HepG2 (cell line): ENCODE results near the gene ANKRD44. TPM values are rescaled to one million over a fixed set of nuclear protein-coding genes. Genes with fewer than 3 reads are reported as not detected.

Experiments used
- ATAC-seq: fragments of 200-7000 bp; cut with Tn5 transposase; 3 replicates; pipeline ENCODE4 v1.9.1; 2020; ENCODE audit warnings: mild to moderate bottlenecking, moderate library complexity
- BruUV-seq: library from RNA; stranded (reverse); fragments of 400-500 nt; replicated peaks from 2 replicates; lab custom pipeline; 2021; lab: Mats Ljungman, UMichigan
- CTCF ChIA-PET: fragments of 300-600 bp; formaldehyde crosslinking; extraction: SDS; loops from one replicate; lab custom pipeline; 2021; ENCODE audit warnings: low total read pairs, inconsistent platforms, low intra/inter-chr PET ratio; lab: Yijun Ruan, JAX
- POLR2A ChIA-PET: fragments of 350-600 bp; sonication (Branson Sonifier 250); formaldehyde crosslinking; loops from one replicate; lab custom pipeline; 2020; ENCODE audit warnings: antibody characterized with exemption, inconsistent platforms; lab: Yijun Ruan, JAX
- DNase-seq: peaks from one replicate; pipeline ENCODE4 v3.0.0-alpha.2; 2015; ENCODE audit warnings: low spot score
- FAIRE-seq: peaks from 3 replicates; lab custom pipeline; 2011; peaks lifted over from hg19 to GRCh38; lab: Jason Lieb, UNC
- H2AFZ ChIP-seq: one replicate; pipeline ENCODE4 v1.6.1; 2011; ENCODE audit warnings: low read length, inconsistent platforms
- H3K27ac ChIP-seq: fragments of 300-600 bp; 3 replicates; pipeline ENCODE4 v1.8.0; 2011; ENCODE audit warnings: mixed run types, mild to moderate bottlenecking, mixed read lengths, low read length, inconsistent platforms; ENCODE audit not compliant: insufficient read depth; ENCODE audit errors: extremely low read length
- H3K27me3 ChIP-seq, 2 experiments: fragments of 200-600 bp in 1 of 2; 2 replicates in 1 of 2; 3 replicates in 1 of 2; pipeline versions ENCODE4 v1.6.0 to v1.8.0; 2011; ENCODE audit warnings: low read length in 2 of 2, mild to moderate bottlenecking in 2 of 2, moderate library complexity in 2 of 2, inconsistent platforms in 1 of 2; ENCODE audit not compliant: insufficient read depth in 2 of 2, control insufficient read depth in 1 of 2
- H3K36me3 ChIP-seq, 2 experiments: fragments of 200-600 bp in 1 of 2; replicated peaks in 1 of 2; 2 replicates in 1 of 2; 3 replicates in 1 of 2; pipeline versions ENCODE4 v1.5.1 to v1.8.0; 2011; ENCODE audit warnings: low read length in 2 of 2, inconsistent platforms in 1 of 2; ENCODE audit not compliant: insufficient read depth in 2 of 2, control insufficient read depth in 1 of 2
- H3K4me1 ChIP-seq: 2 replicates; pipeline ENCODE4 v1.5.1; 2012; ENCODE audit warnings: low read length, inconsistent platforms; ENCODE audit not compliant: insufficient read depth
- H3K4me2 ChIP-seq: 2 replicates; pipeline ENCODE4 v1.6.0; 2011; ENCODE audit warnings: low read depth, low read length, inconsistent platforms
- H3K4me3 ChIP-seq, 3 experiments: fragments of 200-600 bp in 1 of 3; sonication (generic), shearing (Covaris generic) in 1 of 3; replicated peaks in 1 of 3; 2 replicates each; pipeline ENCODE4 v1.5.1; 2011 to 2016; ENCODE audit warnings: low read length in 3 of 3, inconsistent platforms in 2 of 3, low read depth in 2 of 3, mild to moderate bottlenecking in 2 of 3, control low read depth in 1 of 3, mixed read lengths in 1 of 3; ENCODE audit not compliant: insufficient read depth in 1 of 3
- H3K79me2 ChIP-seq: one replicate; pipeline ENCODE4 v1.6.1; 2011; ENCODE audit warnings: low read length, inconsistent platforms; ENCODE audit not compliant: insufficient read depth
- H3K9ac ChIP-seq: 2 replicates; pipeline ENCODE4 v1.6.0; 2011; ENCODE audit warnings: mild to moderate bottlenecking, low read depth, low read length, inconsistent platforms; ENCODE audit not compliant: insufficient read depth
- H3K9me3 ChIP-seq: 2 replicates; pipeline ENCODE4 v1.5.1; 2012; ENCODE audit warnings: mild to moderate bottlenecking, low read length
- H4K20me1 ChIP-seq: 2 replicates; pipeline ENCODE4 v1.6.0; 2011; ENCODE audit warnings: inconsistent platforms, mild to moderate bottlenecking, low read length, moderate library complexity; ENCODE audit not compliant: insufficient read depth
- AGO2 ChIP-seq: fragments of 200-400 bp; formaldehyde crosslinking; optimal IDR thresholded peaks from 2 replicates; pipeline ENCODE3; 2017; ENCODE audit warnings: mild to moderate bottlenecking, low read depth, low read length, moderate library complexity
- BRCA1 ChIP-seq: sonication (generic); formaldehyde crosslinking; IDR thresholded peaks from 2 replicates; pipeline ENCODE4 v1.4.0; 2020; ENCODE audit warnings: missing genetic modification reagents
- CAMTA2 ChIP-seq: sonication (generic); formaldehyde crosslinking; IDR thresholded peaks from 2 replicates; pipeline ENCODE4 v1.4.0; 2020; ENCODE audit warnings: mild to moderate bottlenecking, missing genetic modification reagents, borderline replicate concordance
- E2F5 ChIP-seq: sonication (generic); formaldehyde crosslinking; conservative IDR thresholded peaks from 2 replicates; pipeline ENCODE4 v1.4.0; 2020; ENCODE audit warnings: missing genetic modification reagents
- MED1 ChIP-seq: sonication (generic); formaldehyde crosslinking; IDR thresholded peaks from 2 replicates; pipeline ENCODE4 v1.4.0; 2020; ENCODE audit warnings: missing genetic modification reagents
- MTF2 ChIP-seq: sonication (generic); formaldehyde crosslinking; IDR thresholded peaks from 2 replicates; pipeline ENCODE4 v1.5.0; 2020; ENCODE audit warnings: missing genetic modification reagents, borderline replicate concordance
- NFE2 ChIP-seq: sonication (generic); formaldehyde crosslinking; IDR thresholded peaks from 2 replicates; pipeline ENCODE4 v1.4.0; 2020; ENCODE audit warnings: missing genetic modification reagents
- NRL ChIP-seq: sonication (generic); formaldehyde crosslinking; IDR thresholded peaks from 2 replicates; pipeline ENCODE4 v1.5.0; 2020; ENCODE audit warnings: missing genetic modification reagents, mild to moderate bottlenecking, moderate library complexity, borderline replicate concordance
- POLR2G ChIP-seq: fragments of 200-400 bp; formaldehyde crosslinking; IDR thresholded peaks from 2 replicates; pipeline ENCODE4 v1.6.1; 2018; ENCODE audit warnings: mild to moderate bottlenecking, low read depth, low read length, moderate library complexity
- SP5 ChIP-seq: IDR thresholded peaks from 2 replicates; pipeline ENCODE4 v1.6.1; 2016; ENCODE audit warnings: low read depth, borderline replicate concordance
- ZFP41 ChIP-seq: sonication (generic); formaldehyde crosslinking; IDR thresholded peaks from 2 replicates; pipeline ENCODE4 v1.4.0; 2020; ENCODE audit warnings: mild to moderate bottlenecking, missing genetic modification reagents, borderline replicate concordance
- ZNF10 ChIP-seq: sonication (generic); formaldehyde crosslinking; IDR thresholded peaks from 2 replicates; pipeline ENCODE4 v1.4.0; 2020; ENCODE audit warnings: mild to moderate bottlenecking, low read depth, missing genetic modification reagents, borderline replicate concordance
- ZNF616 ChIP-seq: sonication (generic); formaldehyde crosslinking; IDR thresholded peaks from 2 replicates; pipeline ENCODE4 v1.5.0; 2020; ENCODE audit warnings: low read depth, mild to moderate bottlenecking, missing genetic modification reagents
- ZNF619 ChIP-seq: sonication (generic); formaldehyde crosslinking; IDR thresholded peaks from 2 replicates; pipeline ENCODE4 v1.4.0; 2020; ENCODE audit warnings: mild to moderate bottlenecking, missing genetic modification reagents
- ZNF839 ChIP-seq: sonication (generic); formaldehyde crosslinking; IDR thresholded peaks from 2 replicates; pipeline ENCODE4 v1.4.0; 2020; ENCODE audit warnings: missing genetic modification reagents, mild to moderate bottlenecking, borderline replicate concordance
- ZSCAN25 ChIP-seq: sonication (generic); formaldehyde crosslinking; IDR thresholded peaks from 2 replicates; pipeline ENCODE4 v1.8.0; 2022; ENCODE audit warnings: mild to moderate bottlenecking, missing genetic modification reagents
- WGBS: methylation state at CpG from one replicate; pipeline ENCODE4 v1.1.6; 2017; ENCODE audit warnings: low lambda C conversion rate; 5-methylcytosine and 5-hydroxymethylcytosine counted together
- in situ Hi-C: cut with HindIII; loops from 2 replicates; pipeline ENCODE4 v1.10.0; 2017; ENCODE audit warnings: low pct_unique_long_range_greater_than_20kb; ENCODE audit not compliant: extremely low pct_ligation_motif_present
- intact Hi-C: fragments of 100-400 bp; cut with micrococcal nuclease; formaldehyde crosslinking; loops from one replicate; pipeline ENCODE4 v1.10.0; 2022; ENCODE audit not compliant: unreplicated experiment
- polyA plus RNA-seq, 8 experiments: library from polyadenylated mRNA; depleted of rRNA in 3 of 8; stranded (reverse) in 7 of 8; unstranded in 1 of 8; fragments of >200 nt; fragmentation: Illumina TruSeq in 4 of 8; extraction: Trizol in 4 of 8; gene quantifications; 2 replicates each; pipeline versions ENCODE4 v1.2.1 to v1.2.3, GENCODE V29; 2011 to 2016; ENCODE audit warnings: low read depth in 4 of 8, missing spikeins in 1 of 8, mixed read lengths in 1 of 8; ENCODE audit not compliant: insufficient read depth in 1 of 8
- total RNA-seq, 5 experiments: library from RNA; depleted of rRNA; stranded (reverse); fragments of >200 nt; fragmentation: Illumina TruSeq; extraction: Trizol; gene quantifications; 2 replicates each; pipeline ENCODE4 v1.2.3, GENCODE V29; 2016; ENCODE audit warnings: low read depth in 1 of 5
- TF ChIP-seq, protein P1 (sequence below): IDR thresholded peaks from 2 replicates; pipeline ENCODE4 v1.6.1; 2018; ENCODE audit warnings: missing genetic modification reagents, mild to moderate bottlenecking, missing compliant biosample characterization
- TF ChIP-seq, protein P2 (sequence below): sonication (generic); formaldehyde crosslinking; IDR thresholded peaks from 2 replicates; pipeline ENCODE4 v1.4.0; 2020; ENCODE audit warnings: missing genetic modification reagents, mild to moderate bottlenecking, borderline replicate concordance
- TF ChIP-seq, protein P3 (sequence below): sonication (generic); formaldehyde crosslinking; IDR thresholded peaks from 2 replicates; pipeline ENCODE4 v1.4.0; 2020; ENCODE audit warnings: missing genetic modification reagents

The ANKRD44 gene
- total and polyA plus RNA-seq, 2 of the 13 experiments (the other 11 are each of a cell fraction or from before 2014, with no cell fraction given), result 0.04 to 0.11 TPM

- ChIA-PET POLR2A (no interaction called here), CTCF (no interaction called here)
- Histone ChIP-seq H3K27me3 (peaks cover 0 to under 1% of the 10 kb centered on the region in 2 experiments; a peak in 1 of 5 replicates), H3K9me3 (no peaks in the 10 kb centered on the region), H3K27ac (no peak overlapping the region), H3K4me1 (no peaks in the 10 kb centered on the region), H2AFZ (no peak overlapping the region), H4K20me1 (no peaks in the 10 kb centered on the region), H3K36me3 (no peaks in the 10 kb centered on the region), H3K79me2 (no peaks in the 10 kb centered on the region), H3K9ac (no peak overlapping the region), H3K4me3 (no peak overlapping the region), H3K4me2 (no peak overlapping the region)
- BruUV-seq, result no TSS peak
- no peak for ATAC-seq
- in situ Hi-C loops (no loop called here), intact Hi-C loops (no loop called here)
- WGBS, result 11% methylated on average over 3 of the region's 3 CpGs
- DNase-seq, result no peak
- no peak for FAIRE-seq
- TF ChIP-seq E2F5 (CRISPR knock-in tag) (no peak), NFE2 (CRISPR knock-in tag) (no peak), ZNF619 (CRISPR knock-in tag) (no peak), ZSCAN25 (CRISPR knock-in tag) (no peak), CAMTA2 (CRISPR knock-in tag) (no peak), SP5 (CRISPR knock-in tag) (no peak), BRCA1 (CRISPR knock-in tag) (no peak), POLR2G (no peak), ZNF616 (CRISPR knock-in tag) (no peak), ZFP41 (CRISPR knock-in tag) (no peak), MED1 (no peak), ZNF839 (no peak), AGO2 (no peak), NRL (CRISPR knock-in tag) (no peak), MTF2 (CRISPR knock-in tag) (no peak), ZNF10 (CRISPR knock-in tag) (no peak)
- TF ChIP-seq, protein P1, sequence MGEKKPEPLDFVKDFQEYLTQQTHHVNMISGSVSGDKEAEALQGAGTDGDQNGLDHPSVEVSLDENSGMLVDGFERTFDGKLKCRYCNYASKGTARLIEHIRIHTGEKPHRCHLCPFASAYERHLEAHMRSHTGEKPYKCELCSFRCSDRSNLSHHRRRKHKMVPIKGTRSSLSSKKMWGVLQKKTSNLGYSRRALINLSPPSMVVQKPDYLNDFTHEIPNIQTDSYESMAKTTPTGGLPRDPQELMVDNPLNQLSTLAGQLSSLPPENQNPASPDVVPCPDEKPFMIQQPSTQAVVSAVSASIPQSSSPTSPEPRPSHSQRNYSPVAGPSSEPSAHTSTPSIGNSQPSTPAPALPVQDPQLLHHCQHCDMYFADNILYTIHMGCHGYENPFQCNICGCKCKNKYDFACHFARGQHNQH (CRISPR knock-in tag), result no peak
- TF ChIP-seq, protein P2, sequence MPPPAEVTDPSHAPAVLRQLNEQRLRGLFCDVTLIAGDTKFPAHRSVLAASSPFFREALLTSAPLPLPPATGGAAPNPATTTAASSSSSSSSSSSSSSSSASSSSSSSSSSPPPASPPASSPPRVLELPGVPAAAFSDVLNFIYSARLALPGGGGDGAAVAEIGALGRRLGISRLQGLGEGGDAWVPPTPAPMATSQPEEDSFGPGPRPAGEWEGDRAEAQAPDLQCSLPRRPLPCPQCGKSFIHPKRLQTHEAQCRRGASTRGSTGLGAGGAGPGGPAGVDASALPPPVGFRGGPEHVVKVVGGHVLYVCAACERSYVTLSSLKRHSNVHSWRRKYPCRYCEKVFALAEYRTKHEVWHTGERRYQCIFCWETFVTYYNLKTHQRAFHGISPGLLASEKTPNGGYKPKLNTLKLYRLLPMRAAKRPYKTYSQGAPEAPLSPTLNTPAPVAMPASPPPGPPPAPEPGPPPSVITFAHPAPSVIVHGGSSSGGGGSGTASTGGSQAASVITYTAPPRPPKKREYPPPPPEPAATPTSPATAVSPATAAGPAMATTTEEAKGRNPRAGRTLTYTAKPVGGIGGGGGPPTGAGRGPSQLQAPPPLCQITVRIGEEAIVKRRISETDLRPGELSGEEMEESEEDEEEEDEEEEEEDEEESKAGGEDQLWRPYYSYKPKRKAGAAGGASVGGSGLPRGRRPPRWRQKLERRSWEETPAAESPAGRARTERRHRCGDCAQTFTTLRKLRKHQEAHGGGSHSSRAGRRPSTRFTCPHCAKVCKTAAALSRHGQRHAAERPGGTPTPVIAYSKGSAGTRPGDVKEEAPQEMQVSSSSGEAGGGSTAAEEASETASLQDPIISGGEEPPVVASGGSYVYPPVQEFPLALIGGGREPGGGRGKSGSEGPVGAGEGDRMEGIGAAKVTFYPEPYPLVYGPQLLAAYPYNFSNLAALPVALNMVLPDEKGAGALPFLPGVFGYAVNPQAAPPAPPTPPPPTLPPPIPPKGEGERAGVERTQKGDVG (CRISPR knock-in tag), result no peak
- TF ChIP-seq, protein P3, sequence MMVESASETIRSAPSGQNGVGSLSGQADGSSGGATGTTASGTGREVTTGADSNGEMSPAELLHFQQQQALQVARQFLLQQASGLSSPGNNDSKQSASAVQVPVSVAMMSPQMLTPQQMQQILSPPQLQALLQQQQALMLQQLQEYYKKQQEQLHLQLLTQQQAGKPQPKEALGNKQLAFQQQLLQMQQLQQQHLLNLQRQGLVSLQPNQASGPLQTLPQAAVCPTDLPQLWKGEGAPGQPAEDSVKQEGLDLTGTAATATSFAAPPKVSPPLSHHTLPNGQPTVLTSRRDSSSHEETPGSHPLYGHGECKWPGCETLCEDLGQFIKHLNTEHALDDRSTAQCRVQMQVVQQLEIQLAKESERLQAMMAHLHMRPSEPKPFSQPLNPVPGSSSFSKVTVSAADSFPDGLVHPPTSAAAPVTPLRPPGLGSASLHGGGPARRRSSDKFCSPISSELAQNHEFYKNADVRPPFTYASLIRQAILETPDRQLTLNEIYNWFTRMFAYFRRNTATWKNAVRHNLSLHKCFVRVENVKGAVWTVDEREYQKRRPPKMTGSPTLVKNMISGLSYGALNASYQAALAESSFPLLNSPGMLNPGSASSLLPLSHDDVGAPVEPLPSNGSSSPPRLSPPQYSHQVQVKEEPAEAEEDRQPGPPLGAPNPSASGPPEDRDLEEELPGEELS (CRISPR knock-in tag), result no peak
These were observed 25.2 kb downstream of the ANKRD44 start for GRCh38 chr2:197285361-197285760.
